HG02885 (cell line): ENCODE measurements around the gene THSD4.
"Not testable (repeated sequence)": the region's sequence is repeated elsewhere in the genome, so short reads cannot be mapped to it uniquely, and the experiment has no call there.

Source experiments
- ATAC-seq: cut with Tn5 transposase; IDR thresholded peaks from one replicate; pipeline ENCODE4 v1.9.1; 2021; ENCODE audit warnings: mild to moderate bottlenecking; ENCODE audit not compliant: unreplicated experiment, poor library complexity

The THSD4 gene

GRCh38 chr15:71306538-71306937, 191.3 kb downstream of the THSD4 start:
- no peak for ATAC-seq

- no peak for ATAC-seq
Measured at GRCh38 chr15:71312194-71312708, 197.0 kb downstream of the THSD4 start.

GRCh38 chr15:71312731-71313460, 197.6 kb downstream of the THSD4 start:
- no peak for ATAC-seq

GRCh38 chr15:71313806-71314205, 198.5 kb downstream of the THSD4 start:
- ATAC-seq: no peak

- ATAC-seq: no peak
Measured at GRCh38 chr15:71314956-71315537, 199.8 kb downstream of the THSD4 start.

- no peak for ATAC-seq
Measured at GRCh38 chr15:71316911-71317310, 201.6 kb downstream of the THSD4 start.

- ATAC-seq: not testable (repeated sequence)
Measured at GRCh38 chr15:71319424-71319823, 204.2 kb downstream of the THSD4 start.

- ATAC-seq: no peak
Measured at GRCh38 chr15:71319935-71320334, 204.7 kb downstream of the THSD4 start.

GRCh38 chr15:71323082-71323481, 207.8 kb downstream of the THSD4 start:
- no peak for ATAC-seq

GRCh38 chr15:71323584-71323983, 208.3 kb downstream of the THSD4 start:
- no peak for ATAC-seq

- ATAC-seq: no peak
Measured at GRCh38 chr15:71325481-71325880, 210.2 kb downstream of the THSD4 start.

- ATAC-seq: no peak
Measured at GRCh38 chr15:71328453-71328852, 213.2 kb downstream of the THSD4 start.

GRCh38 chr15:71329041-71329440, 213.8 kb downstream of the THSD4 start:
- no peak for ATAC-seq

GRCh38 chr15:71329497-71330260, 214.4 kb downstream of the THSD4 start:
- ATAC-seq: no peak

- no peak for ATAC-seq
Measured at GRCh38 chr15:71330638-71331162, 215.4 kb downstream of the THSD4 start.

GRCh38 chr15:71331173-71331572, 215.9 kb downstream of the THSD4 start:
- no peak for ATAC-seq

GRCh38 chr15:71332431-71333004, 217.2 kb downstream of the THSD4 start:
- no peak for ATAC-seq

GRCh38 chr15:71333136-71333700, 217.9 kb downstream of the THSD4 start:
- ATAC-seq: no peak

- ATAC-seq: no peak
Measured at GRCh38 chr15:71333839-71334238, 218.6 kb downstream of the THSD4 start.

GRCh38 chr15:71334434-71334833, 219.2 kb downstream of the THSD4 start:
- no peak for ATAC-seq
